Transverse colon (tissue), 4 donors: Measurements from ENCODE around the gene BOK.

Experiments
- EP300 ChIP-seq: sonication (generic); formaldehyde crosslinking; IDR thresholded peaks from one replicate; pipeline ENCODE4 v1.6.1; 2017; ENCODE audit warnings: antibody characterized with exemption, low read depth
- POLR2A ChIP-seq: fragments of 450-650 bp; IDR thresholded peaks from one replicate; pipeline ENCODE4 v1.6.1; 2016; ENCODE audit warnings: antibody characterized with exemption, mild to moderate bottlenecking, moderate library complexity
- POLR2AphosphoS5 ChIP-seq, 3 donors: sonication (generic); formaldehyde crosslinking; IDR thresholded peaks; one replicate each; pipeline ENCODE4 v1.6.1; 2016; ENCODE audit warnings: antibody characterized with exemption in 3 of 3
- TF ChIP-seq, protein P1 (sequence below), 5 experiments: fragments of 200-600 bp in 3 of 5; fragments of 450-650 bp in 2 of 5; sonication (generic) in 3 of 5; IDR thresholded peaks; 1 replicate in 2 of 5; 2 replicates in 3 of 5; pipeline ENCODE4 v1.5.1; 2016 to 2017; ENCODE audit warnings: antibody characterized with exemption in 5 of 5, inconsistent platforms in 3 of 5, mild to moderate bottlenecking in 2 of 5, moderate library complexity in 1 of 5

DNA sequence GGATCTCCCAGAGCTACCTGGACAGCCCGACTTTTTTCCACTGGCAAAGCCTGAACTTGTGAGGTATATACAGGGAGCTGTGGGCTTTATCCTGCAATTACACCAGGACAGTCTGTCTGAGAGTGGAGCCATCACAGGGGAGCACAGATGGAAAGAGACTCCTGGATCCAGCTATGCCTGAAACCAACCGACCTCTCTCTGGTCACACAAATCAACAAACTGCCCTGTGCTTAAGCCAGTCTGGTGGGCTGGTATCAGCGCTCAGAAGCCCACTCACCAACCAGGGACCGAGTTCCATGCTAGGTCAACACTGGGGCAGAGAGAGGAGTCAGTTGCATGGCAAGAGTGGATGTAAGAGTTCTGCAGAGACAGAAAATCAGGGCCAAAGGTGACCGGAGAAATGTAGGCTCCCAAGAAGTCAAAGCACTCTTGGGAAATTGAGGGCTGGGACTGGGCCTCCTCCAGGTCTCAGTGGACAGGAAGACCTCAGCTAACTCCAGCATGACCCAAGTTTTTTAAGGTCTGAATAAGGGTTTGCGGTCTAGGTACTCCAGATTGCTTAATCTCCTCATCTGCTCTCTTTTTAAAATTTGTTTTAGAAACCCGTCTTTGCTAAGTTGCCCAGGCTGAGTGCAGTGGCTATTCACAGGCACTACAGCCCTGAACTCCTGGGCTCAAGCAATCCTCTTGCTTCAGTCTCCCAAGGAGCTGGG, 3.8 kb upstream of the BOK start:
- TF ChIP-seq, protein P1, sequence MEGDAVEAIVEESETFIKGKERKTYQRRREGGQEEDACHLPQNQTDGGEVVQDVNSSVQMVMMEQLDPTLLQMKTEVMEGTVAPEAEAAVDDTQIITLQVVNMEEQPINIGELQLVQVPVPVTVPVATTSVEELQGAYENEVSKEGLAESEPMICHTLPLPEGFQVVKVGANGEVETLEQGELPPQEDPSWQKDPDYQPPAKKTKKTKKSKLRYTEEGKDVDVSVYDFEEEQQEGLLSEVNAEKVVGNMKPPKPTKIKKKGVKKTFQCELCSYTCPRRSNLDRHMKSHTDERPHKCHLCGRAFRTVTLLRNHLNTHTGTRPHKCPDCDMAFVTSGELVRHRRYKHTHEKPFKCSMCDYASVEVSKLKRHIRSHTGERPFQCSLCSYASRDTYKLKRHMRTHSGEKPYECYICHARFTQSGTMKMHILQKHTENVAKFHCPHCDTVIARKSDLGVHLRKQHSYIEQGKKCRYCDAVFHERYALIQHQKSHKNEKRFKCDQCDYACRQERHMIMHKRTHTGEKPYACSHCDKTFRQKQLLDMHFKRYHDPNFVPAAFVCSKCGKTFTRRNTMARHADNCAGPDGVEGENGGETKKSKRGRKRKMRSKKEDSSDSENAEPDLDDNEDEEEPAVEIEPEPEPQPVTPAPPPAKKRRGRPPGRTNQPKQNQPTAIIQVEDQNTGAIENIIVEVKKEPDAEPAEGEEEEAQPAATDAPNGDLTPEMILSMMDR (IDR thresholded peaks at IDR 0.05) = no peak
- TF ChIP-seq POLR2AphosphoS5 (IDR thresholded peaks at IDR 0.05) (no peak), EP300 (no peak), POLR2A (no peak)
